Ovary (tissue), 3 donors: Measurements from ENCODE around the gene RFX4.

Experiments used
- CTCF ChIP-seq, 3 donors: fragments of 450-650 bp in 2 of 3; fragments of 200-600 bp in 1 of 3; IDR thresholded peaks; one replicate each; pipeline versions ENCODE4 v1.5.1 to v1.8.0; 2016 to 2022; ENCODE audit warnings: antibody characterized with exemption in 3 of 3, mild to moderate bottlenecking in 1 of 3
- POLR2A ChIP-seq: fragments of 450-650 bp; IDR thresholded peaks from one replicate; pipeline ENCODE4 v1.6.1; 2017; ENCODE audit warnings: antibody characterized with exemption, mild to moderate bottlenecking, moderate library complexity
- donor health status: DM: no; HTN: no; CAD: no.

- TF ChIP-seq CTCF (IDR thresholded peaks at IDR 0.05) = no peak
- TF ChIP-seq POLR2A = no peak
These were observed 208.7 kb downstream of the RFX4 start for GRCh38 chr12:106791531-106791930.
